Karpas-422 (cell line): ENCODE measurements around the gene ACAP2. TPM values are rescaled to one million over a fixed set of nuclear protein-coding genes. Genes with fewer than 3 reads are reported as not detected.
A peak's percentile ranks its signal among the peaks of the same experiment; 100 is the strongest.

Experiments used
- DNase-seq: peaks from one replicate; pipeline ENCODE4 v3.0.0-alpha.2; 2015
- H2AFZ ChIP-seq: fragments of 200-600 bp; sonication (generic); 2 replicates; pipeline ENCODE4 v1.6.1; 2014; ENCODE audit warnings: antibody characterized with exemption, low read length, mixed read lengths
- H3K27ac ChIP-seq: fragments of 200-600 bp; sonication (generic); 2 replicates; pipeline ENCODE4 v1.5.1; 2014; ENCODE audit warnings: mild to moderate bottlenecking, low read length, moderate library complexity
- H3K27me3 ChIP-seq: fragments of 200-600 bp; sonication (generic); 2 replicates; pipeline ENCODE4 v1.6.1; 2014; ENCODE audit warnings: low read length, mixed read lengths
- H3K36me3 ChIP-seq: fragments of 200-600 bp; sonication (generic); 2 replicates; pipeline ENCODE4 v1.6.1; 2014; ENCODE audit warnings: low read length, mixed read lengths; ENCODE audit not compliant: insufficient read depth
- H3K4me1 ChIP-seq: fragments of 200-600 bp; sonication (generic); 2 replicates; pipeline ENCODE4 v1.6.1; 2014; ENCODE audit warnings: mild to moderate bottlenecking, low read length, mixed read lengths
- H3K4me2 ChIP-seq: fragments of 200-600 bp; sonication (generic); 2 replicates; pipeline ENCODE4 v1.6.1; 2014; ENCODE audit warnings: low read length, low read depth, mild to moderate bottlenecking; ENCODE audit not compliant: poor library complexity, severe bottlenecking
- H3K4me3 ChIP-seq: fragments of 200-600 bp; sonication (generic); 2 replicates; pipeline ENCODE4 v1.5.1; 2014; ENCODE audit warnings: mild to moderate bottlenecking, antibody characterized with exemption, low read length, mixed read lengths
- H3K79me2 ChIP-seq: fragments of 200-600 bp; sonication (generic); 2 replicates; pipeline ENCODE4 v1.6.1; 2014; ENCODE audit warnings: mild to moderate bottlenecking, low read length, mixed read lengths
- H3K9ac ChIP-seq: fragments of 200-600 bp; sonication (generic); 2 replicates; pipeline ENCODE4 v1.6.0; 2014; ENCODE audit warnings: low read length
- H3K9me2 ChIP-seq: fragments of 200-600 bp; sonication (generic), shearing (Covaris generic); replicated peaks from 2 replicates; pipeline ENCODE4 v1.6.0; 2014; ENCODE audit warnings: mild to moderate bottlenecking, low read length, moderate library complexity; ENCODE audit not compliant: insufficient read depth
- H3K9me3 ChIP-seq: fragments of 300-700, 200-600 bp; sonication (generic); 2 replicates; pipeline ENCODE4 v1.6.1; 2014; ENCODE audit warnings: low read length, mixed read lengths
- H4K20me1 ChIP-seq: fragments of 200-600 bp; sonication (generic); 2 replicates; pipeline ENCODE4 v1.6.1; 2014; ENCODE audit warnings: mild to moderate bottlenecking, antibody characterized with exemption, low read length, low read depth; ENCODE audit not compliant: insufficient read depth
- total RNA-seq: library from RNA; depleted of rRNA; stranded (reverse); fragments of >200 nt; shearing (Covaris generic); gene quantifications from 2 replicates; pipeline ENCODE4 v1.2.3, GENCODE V29; 2014; ENCODE audit warnings: low replicate concordance

The ACAP2 gene
- total RNA-seq, 1 experiment from 2014 or later = 260 TPM

GRCh38 chr3:195249858-195250464 is 192.9 kb downstream of the ACAP2 start:
- Histone ChIP-seq H3K79me2 (no peaks in the 10 kb centered on the region), H4K20me1 (peaks cover 37% of the 10 kb centered on the region), H3K9me3 (no peaks in the 10 kb centered on the region), H3K9ac (no peak overlapping the region), H3K27me3 (no peaks in the 10 kb centered on the region), H3K4me1 (peaks cover 3% of the 10 kb centered on the region; the same call in 1 of the 2 replicates), H3K9me2 (no peaks in the 10 kb centered on the region), H3K4me3 (no peak overlapping the region), H3K27ac (no peak overlapping the region), H3K36me3 (no peaks in the 10 kb centered on the region), H3K4me2 (no peak overlapping the region), H2AFZ (no peak overlapping the region)
- no peak for DNase-seq

- no peaks in the 10 kb centered on the region for H3K9me2 ChIP-seq
- no peak overlapping the region for H3K4me2 ChIP-seq
- no peaks in the 10 kb centered on the region for H3K36me3 ChIP-seq
- H2AFZ ChIP-seq = no peak overlapping the region
- peaks cover 30% of the 10 kb centered on the region for H4K20me1 ChIP-seq
- peaks cover 3% of the 10 kb centered on the region; the same call in 1 of the 2 replicates for H3K4me1 ChIP-seq
- no peaks in the 10 kb centered on the region for H3K9me3 ChIP-seq
- no peak overlapping the region for H3K9ac ChIP-seq
- no peak overlapping the region for H3K4me3 ChIP-seq
- H3K27me3 ChIP-seq = no peaks in the 10 kb centered on the region
- H3K27ac ChIP-seq = no peak overlapping the region
- H3K79me2 ChIP-seq = no peaks in the 10 kb centered on the region
- no peak for DNase-seq
These were observed 193.6 kb downstream of the ACAP2 start for GRCh38 chr3:195249057-195249770.

- H3K9me3 ChIP-seq = no peaks in the 10 kb centered on the region
- no peaks in the 10 kb centered on the region for H3K36me3 ChIP-seq
- no peak overlapping the region for H3K9ac ChIP-seq
- no peaks in the 10 kb centered on the region for H3K27me3 ChIP-seq
- no peak overlapping the region for H3K4me3 ChIP-seq
- no peak overlapping the region for H3K4me2 ChIP-seq
- peaks cover 3% of the 10 kb centered on the region; the same call in 1 of the 2 replicates for H3K4me1 ChIP-seq
- peaks cover 31% of the 10 kb centered on the region for H4K20me1 ChIP-seq
- no peaks in the 10 kb centered on the region for H3K9me2 ChIP-seq
- DNase-seq = no peak
- no peak overlapping the region for H2AFZ ChIP-seq
- no peaks in the 10 kb centered on the region for H3K79me2 ChIP-seq
- H3K27ac ChIP-seq = no peak overlapping the region
These were observed 194.5 kb downstream of the ACAP2 start for GRCh38 chr3:195248281-195248680.

GRCh38 chr3:195247863-195248189 is 195.0 kb downstream of the ACAP2 start:
- no peaks in the 10 kb centered on the region for H3K9me2 ChIP-seq
- no peaks in the 10 kb centered on the region for H3K79me2 ChIP-seq
- no peaks in the 10 kb centered on the region for H3K4me1 ChIP-seq
- H3K27ac ChIP-seq = no peak overlapping the region
- H2AFZ ChIP-seq = no peak overlapping the region
- no peaks in the 10 kb centered on the region for H3K9me3 ChIP-seq
- no peak overlapping the region for H3K4me3 ChIP-seq
- DNase-seq = peak; percentile 73
- H3K9ac ChIP-seq = no peak overlapping the region
- H3K36me3 ChIP-seq = no peaks in the 10 kb centered on the region
- H3K27me3 ChIP-seq = no peaks in the 10 kb centered on the region
- no peak overlapping the region for H3K4me2 ChIP-seq
- peaks cover 31% of the 10 kb centered on the region for H4K20me1 ChIP-seq

- Histone ChIP-seq H4K20me1 (peaks cover 34% of the 10 kb centered on the region), H3K4me2 (no peak overlapping the region), H3K79me2 (no peaks in the 10 kb centered on the region), H3K36me3 (no peaks in the 10 kb centered on the region), H3K9me2 (no peaks in the 10 kb centered on the region), H3K9ac (no peak overlapping the region), H3K27me3 (no peaks in the 10 kb centered on the region), H2AFZ (no peak overlapping the region), H3K9me3 (no peaks in the 10 kb centered on the region), H3K4me3 (no peak overlapping the region), H3K4me1 (no peaks in the 10 kb centered on the region), H3K27ac (no peak overlapping the region)
- no peak for DNase-seq
These were observed 195.5 kb downstream of the ACAP2 start for GRCh38 chr3:195247086-195247862.

GRCh38 chr3:195246581-195246995 is 196.2 kb downstream of the ACAP2 start:
- DNase-seq = no peak
- H3K27ac ChIP-seq = no peak overlapping the region
- H3K36me3 ChIP-seq = no peaks in the 10 kb centered on the region
- no peak overlapping the region for H3K9ac ChIP-seq
- H4K20me1 ChIP-seq = peaks cover 35% of the 10 kb centered on the region
- H3K4me2 ChIP-seq = no peak overlapping the region
- H3K4me3 ChIP-seq = no peak overlapping the region
- H3K9me2 ChIP-seq = no peaks in the 10 kb centered on the region
- no peaks in the 10 kb centered on the region for H3K9me3 ChIP-seq
- no peaks in the 10 kb centered on the region for H3K79me2 ChIP-seq
- H3K27me3 ChIP-seq = no peaks in the 10 kb centered on the region
- H2AFZ ChIP-seq = no peak overlapping the region
- H3K4me1 ChIP-seq = no peaks in the 10 kb centered on the region

GRCh38 chr3:195245531-195245951 is 197.3 kb downstream of the ACAP2 start:
- Histone ChIP-seq H3K79me2 (no peaks in the 10 kb centered on the region), H3K27ac (no peak overlapping the region), H3K4me1 (no peaks in the 10 kb centered on the region), H3K4me3 (no peak overlapping the region), H4K20me1 (peaks cover 34% of the 10 kb centered on the region; the same call in 1 of the 2 replicates), H3K9ac (no peak overlapping the region), H3K9me2 (no peaks in the 10 kb centered on the region), H3K36me3 (no peaks in the 10 kb centered on the region), H3K4me2 (no peak overlapping the region), H3K27me3 (no peaks in the 10 kb centered on the region), H2AFZ (no peak overlapping the region), H3K9me3 (no peaks in the 10 kb centered on the region)
- DNase-seq = no peak
